GM19324 (cell line): ENCODE data around the gene NRXN3.

Experiments used
- ATAC-seq: cut with Tn5 transposase; IDR thresholded peaks from one replicate; pipeline ENCODE4 v1.9.1; 2021; ENCODE audit warnings: mild to moderate bottlenecking, moderate library complexity; ENCODE audit not compliant: unreplicated experiment, low FRiP score

NRXN3 gene

GRCh38 chr14:78690836-78691235 is 520.7 kb downstream of the NRXN3 start:
- ATAC-seq, result no peak

- ATAC-seq, result no peak
Measured at GRCh38 chr14:78697341-78697740, 527.2 kb downstream of the NRXN3 start.

GRCh38 chr14:78698991-78699390 is 528.8 kb downstream of the NRXN3 start:
- no peak for ATAC-seq

- no peak for ATAC-seq
Measured at GRCh38 chr14:78700236-78700635, 530.1 kb downstream of the NRXN3 start.

- no peak for ATAC-seq
Measured at GRCh38 chr14:78701246-78701645, 531.1 kb downstream of the NRXN3 start.

GRCh38 chr14:78704965-78705364 is 534.8 kb downstream of the NRXN3 start:
- no peak for ATAC-seq

- ATAC-seq, result no peak
Measured at GRCh38 chr14:78705989-78706388, 535.8 kb downstream of the NRXN3 start.

GRCh38 chr14:78709795-78710557 is 539.8 kb downstream of the NRXN3 start:
- no peak for ATAC-seq

GRCh38 chr14:78710963-78711362 is 540.8 kb downstream of the NRXN3 start:
- ATAC-seq, result no peak

- no peak for ATAC-seq
Measured at GRCh38 chr14:78713716-78714115, 543.5 kb downstream of the NRXN3 start.

- ATAC-seq, result no peak
Measured at GRCh38 chr14:78714711-78715110, 544.5 kb downstream of the NRXN3 start.

- no peak for ATAC-seq
Measured at GRCh38 chr14:78721756-78722480, 551.7 kb downstream of the NRXN3 start.

GRCh38 chr14:78725086-78725485 is 554.9 kb downstream of the NRXN3 start:
- ATAC-seq, result no peak

GRCh38 chr14:78737116-78737515 is 566.9 kb downstream of the NRXN3 start:
- ATAC-seq, result no peak

GRCh38 chr14:78737601-78738000 is 567.4 kb downstream of the NRXN3 start:
- ATAC-seq, result no peak

- no peak for ATAC-seq
Measured at GRCh38 chr14:78746086-78746595, 576.0 kb downstream of the NRXN3 start.

- no peak for ATAC-seq
Measured at GRCh38 chr14:78747813-78748212, 577.6 kb downstream of the NRXN3 start.

GRCh38 chr14:78752518-78753188 is 582.5 kb downstream of the NRXN3 start:
- ATAC-seq, result no peak

- no peak for ATAC-seq
Measured at GRCh38 chr14:78754059-78754458, 583.9 kb downstream of the NRXN3 start.

GRCh38 chr14:78758333-78758732 is 588.2 kb downstream of the NRXN3 start:
- no peak for ATAC-seq

GRCh38 chr14:78762331-78762730 is 592.2 kb downstream of the NRXN3 start:
- no peak for ATAC-seq
